Ascending aorta (tissue), 2 donors: Measurements from ENCODE around the gene MIOS. TPM values are rescaled to one million over a fixed set of nuclear protein-coding genes. Genes with fewer than 3 reads are reported as not detected.
A peak's percentile ranks its signal among the peaks of the same experiment; 100 is the strongest.

ENCODE experiments used
- DNase-seq, 2 donors: peaks; one replicate each; pipeline ENCODE4 v3.0.0-alpha.2; 2019; ENCODE audit warnings: low spot score in 2 of 2
- H3K27ac ChIP-seq, 2 donors: fragments of 200-600 bp; sonication (generic); one replicate each; pipeline ENCODE4 v1.5.1; 2016 to 2017; ENCODE audit warnings: mild to moderate bottlenecking in 1 of 2
- H3K27me3 ChIP-seq: fragments of 200-600 bp; sonication (generic); one replicate; pipeline ENCODE4 v1.5.1; 2017
- H3K36me3 ChIP-seq, 2 donors: fragments of 200-600 bp; sonication (generic); one replicate each; pipeline ENCODE4 v1.5.1; 2016
- H3K4me1 ChIP-seq, 2 donors: fragments of 200-600 bp; sonication (generic); one replicate each; pipeline ENCODE4 v1.5.1; 2016 to 2017; ENCODE audit warnings: mild to moderate bottlenecking in 1 of 2
- H3K4me3 ChIP-seq, 2 donors: fragments of 200-600 bp; sonication (generic); one replicate each; pipeline ENCODE4 v1.5.1; 2016 to 2017; ENCODE audit warnings: mild to moderate bottlenecking in 1 of 2
- H3K9me3 ChIP-seq, 2 donors: fragments of 200-600 bp; sonication (generic); one replicate each; pipeline ENCODE4 v1.5.1; 2016
- intact Hi-C: fragments of 100-400 bp; cut with DNase I; formaldehyde crosslinking; loops from one replicate; pipeline ENCODE4 v1.15.1; 2023
- total RNA-seq: library from RNA; depleted of rRNA; stranded (reverse); fragments of >200 nt; gene quantifications from one replicate; pipeline ENCODE4 v1.1.0, GENCODE V29; 2016
- TF ChIP-seq, protein P1 (sequence below), 3 experiments: fragments of 200-600 bp in 2 of 3; fragments of 450-650 bp in 1 of 3; sonication (generic) in 2 of 3; IDR thresholded peaks; one replicate each; pipeline ENCODE4 v1.5.1; 2016 to 2019; ENCODE audit warnings: antibody characterized with exemption in 3 of 3, mild to moderate bottlenecking in 1 of 3, moderate library complexity in 1 of 3

Gene MIOS
- total RNA-seq, 1 donor from 2014 or later = 14.6 TPM

DNA sequence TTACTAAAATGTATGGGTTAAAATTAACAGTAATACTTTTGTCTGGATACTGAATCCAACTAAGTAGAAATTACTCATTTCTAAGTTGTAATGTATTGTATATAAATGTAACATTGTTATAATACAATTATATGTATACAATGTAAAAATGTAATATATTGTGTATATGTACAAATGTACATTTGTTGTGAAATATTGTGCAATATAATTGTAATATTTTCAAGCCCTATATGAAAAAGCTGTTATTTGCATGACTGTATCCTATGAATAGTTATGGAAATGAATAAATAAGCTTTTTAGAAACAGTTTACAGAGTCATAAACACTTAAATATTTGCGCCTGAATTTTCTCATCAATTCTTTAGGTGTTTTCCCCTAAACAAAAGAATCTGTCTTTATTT lies 53.6 kb downstream of the MIOS start:
- no peak overlapping the region for H3K4me3 ChIP-seq
- no peak for DNase-seq
- intact Hi-C loops = no loop called here
- H3K9me3 ChIP-seq = no peaks in the 10 kb centered on the region
- TF ChIP-seq, protein P1, sequence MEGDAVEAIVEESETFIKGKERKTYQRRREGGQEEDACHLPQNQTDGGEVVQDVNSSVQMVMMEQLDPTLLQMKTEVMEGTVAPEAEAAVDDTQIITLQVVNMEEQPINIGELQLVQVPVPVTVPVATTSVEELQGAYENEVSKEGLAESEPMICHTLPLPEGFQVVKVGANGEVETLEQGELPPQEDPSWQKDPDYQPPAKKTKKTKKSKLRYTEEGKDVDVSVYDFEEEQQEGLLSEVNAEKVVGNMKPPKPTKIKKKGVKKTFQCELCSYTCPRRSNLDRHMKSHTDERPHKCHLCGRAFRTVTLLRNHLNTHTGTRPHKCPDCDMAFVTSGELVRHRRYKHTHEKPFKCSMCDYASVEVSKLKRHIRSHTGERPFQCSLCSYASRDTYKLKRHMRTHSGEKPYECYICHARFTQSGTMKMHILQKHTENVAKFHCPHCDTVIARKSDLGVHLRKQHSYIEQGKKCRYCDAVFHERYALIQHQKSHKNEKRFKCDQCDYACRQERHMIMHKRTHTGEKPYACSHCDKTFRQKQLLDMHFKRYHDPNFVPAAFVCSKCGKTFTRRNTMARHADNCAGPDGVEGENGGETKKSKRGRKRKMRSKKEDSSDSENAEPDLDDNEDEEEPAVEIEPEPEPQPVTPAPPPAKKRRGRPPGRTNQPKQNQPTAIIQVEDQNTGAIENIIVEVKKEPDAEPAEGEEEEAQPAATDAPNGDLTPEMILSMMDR (IDR thresholded peaks at IDR 0.05) = no peak
- no peaks in the 10 kb centered on the region for H3K27me3 ChIP-seq
- H3K27ac ChIP-seq = no peak overlapping the region
- no peaks in the 10 kb centered on the region for H3K4me1 ChIP-seq
- H3K36me3 ChIP-seq = no peaks in the 10 kb centered on the region

DNA sequence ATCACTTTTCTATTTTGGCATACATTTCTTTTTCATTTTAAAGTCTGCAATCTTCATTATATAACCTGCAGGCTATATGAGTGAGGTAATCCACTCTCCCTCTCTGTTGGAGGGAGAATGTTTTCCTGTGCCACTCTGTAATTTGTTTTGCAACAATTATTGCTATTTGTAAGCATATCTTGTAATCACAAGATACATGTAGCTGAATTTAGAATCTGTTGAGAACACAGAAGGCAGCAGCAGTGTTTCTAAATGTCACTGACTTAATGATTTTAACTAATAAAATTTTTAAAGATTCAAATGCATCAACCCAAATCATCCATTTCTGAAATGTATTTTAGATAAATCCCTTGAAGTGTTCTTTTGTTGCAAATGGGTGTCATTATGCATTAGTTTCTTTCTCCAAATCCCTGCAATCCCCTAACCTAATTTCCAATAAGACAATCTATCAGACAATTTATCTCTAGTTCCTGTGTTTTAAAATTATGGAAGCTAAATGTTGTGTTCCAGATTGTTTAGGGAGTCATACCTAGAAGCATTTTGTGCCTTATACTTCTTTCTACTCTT lies 54.0 kb downstream of the MIOS start:
- Histone ChIP-seq H3K9me3 (no peaks in the 10 kb centered on the region), H3K4me1 (no peaks in the 10 kb centered on the region), H3K27ac (no peak overlapping the region), H3K36me3 (no peaks in the 10 kb centered on the region), H3K27me3 (no peaks in the 10 kb centered on the region), H3K4me3 (no peak overlapping the region)
- no peak for DNase-seq
- intact Hi-C loops = no loop called here
- TF ChIP-seq, protein P1 (IDR thresholded peaks at IDR 0.05) = no peak

DNA sequence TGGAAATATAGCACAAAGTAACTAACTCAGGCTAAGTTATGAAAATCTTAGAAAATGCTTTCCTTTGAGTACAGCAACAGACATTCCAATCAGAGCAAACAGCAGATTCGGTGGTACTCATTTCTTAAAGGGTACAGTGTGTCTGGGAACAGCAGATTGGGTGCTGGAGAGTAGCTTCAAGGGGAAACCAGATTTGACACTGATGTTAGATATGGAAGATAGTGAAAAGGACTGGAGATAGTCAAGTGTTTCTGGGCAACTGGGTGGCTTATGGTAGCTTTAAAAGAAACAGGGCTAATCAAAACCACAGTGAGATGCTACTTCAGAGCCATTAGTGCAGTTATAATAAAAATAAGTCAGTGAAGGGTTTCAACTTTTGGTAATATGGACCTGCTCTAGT lies 61.8 kb downstream of the MIOS start:
- DNase-seq = no peak
- Histone ChIP-seq H3K9me3 (no peaks in the 10 kb centered on the region), H3K36me3 (no peaks in the 10 kb centered on the region), H3K4me3 (no peak overlapping the region), H3K4me1 (no peaks in the 10 kb centered on the region), H3K27ac (no peak overlapping the region), H3K27me3 (no peaks in the 10 kb centered on the region)
- TF ChIP-seq, protein P1 (IDR thresholded peaks at IDR 0.05) = no peak
- intact Hi-C loops = no loop called here

DNA sequence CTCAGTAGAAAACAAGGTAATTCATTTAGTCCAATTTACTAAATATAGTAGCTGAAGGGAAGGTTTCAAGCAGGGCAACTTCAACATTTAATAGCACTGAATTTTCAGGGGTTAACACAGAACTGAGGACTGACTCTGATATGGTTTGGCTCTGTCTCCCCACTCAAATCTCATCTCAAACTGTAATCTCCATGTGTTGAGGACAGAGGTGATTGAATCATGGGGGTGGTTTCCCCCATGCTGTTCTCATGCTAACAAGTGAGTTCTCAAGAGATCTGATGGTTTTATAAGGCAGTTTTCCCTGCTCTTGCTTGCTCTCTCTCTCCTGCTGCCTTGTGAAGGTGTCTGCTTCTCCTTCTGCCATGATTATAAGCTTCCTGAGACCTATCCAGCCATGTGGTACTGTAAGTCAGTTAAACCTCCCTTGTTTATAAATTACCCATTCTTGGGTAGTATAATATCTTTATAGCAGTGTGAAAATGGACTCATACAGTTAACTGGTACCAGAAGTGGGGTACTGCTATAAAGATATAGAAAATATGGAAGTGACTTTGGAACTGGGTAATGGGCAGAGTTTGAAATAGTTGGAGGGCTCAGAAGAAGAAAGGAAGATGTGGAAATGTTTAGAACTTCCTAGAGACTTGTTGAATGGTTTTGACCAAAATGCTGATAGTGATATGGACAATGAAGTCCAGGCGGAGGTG lies 64.1 kb downstream of the MIOS start:
- no peak for DNase-seq
- Histone ChIP-seq H3K36me3 (no peaks in the 10 kb centered on the region), H3K9me3 (no peaks in the 10 kb centered on the region), H3K4me1 (no peaks in the 10 kb centered on the region), H3K27ac (no peak overlapping the region), H3K27me3 (no peaks in the 10 kb centered on the region), H3K4me3 (no peak overlapping the region)
- intact Hi-C loops = no loop called here
- TF ChIP-seq, protein P1 (IDR thresholded peaks at IDR 0.05) = no peak

DNA sequence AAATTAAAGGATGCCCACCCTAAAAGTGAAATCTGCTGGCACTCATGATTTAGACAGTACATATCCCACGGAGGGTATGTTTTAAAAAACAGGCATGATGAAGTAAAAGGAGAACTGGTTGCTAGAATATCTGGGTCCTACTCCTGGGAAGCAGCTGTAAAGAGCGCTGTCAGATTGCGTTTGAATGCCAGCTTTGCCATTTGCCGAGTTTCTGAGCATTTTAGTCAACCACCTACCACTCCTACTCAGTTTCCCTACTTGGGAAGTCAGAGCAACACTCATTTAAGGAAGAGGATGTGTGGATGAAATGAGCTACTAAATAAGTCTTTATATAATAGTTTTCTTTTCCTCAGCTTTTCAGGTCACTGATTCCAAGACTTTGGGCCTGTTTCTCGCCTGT lies 72.7 kb downstream of the MIOS start:
- H3K36me3 ChIP-seq = no peaks in the 10 kb centered on the region
- peak overlapping the region; percentile 69 to 80 for H3K27ac ChIP-seq
- H3K27me3 ChIP-seq = no peaks in the 10 kb centered on the region
- TF ChIP-seq, protein P1 (IDR thresholded peaks at IDR 0.05) = no peak
- no peak for DNase-seq
- H3K4me3 ChIP-seq = peak overlapping the region; percentile 77 to 84
- H3K4me1 ChIP-seq = peaks cover 0 to 9% of the 10 kb centered on the region in 2 donors
- no peaks in the 10 kb centered on the region for H3K9me3 ChIP-seq
- intact Hi-C loops = no loop called here
